ENCODE data around the gene ADAMTS15.

GRCh38 chr11:130514851-130515250 lies 66.4 kb downstream of the ADAMTS15 start:
- TF ChIP-seq CTCF (IDR thresholded peaks at IDR 0.05; ENCODE audit: insufficient read depth, low read depth, low read length) (no peak), EZH2 (IDR thresholded peaks at IDR 0.05; ENCODE audit: insufficient read depth, low read length) (no peak)
